Trophoblast cell (in vitro differentiated cells and primary cell): ENCODE results near the gene BCHE. TPM values are rescaled to one million over a fixed set of nuclear protein-coding genes. Genes with fewer than 3 reads are reported as not detected.

Experiments used
- DNase-seq, 2 donors: peaks; one replicate each; pipeline ENCODE4 v3.0.0-alpha.2; 2016
- H2AFZ ChIP-seq: 2 replicates; pipeline ENCODE4 v1.6.1; 2013; ENCODE audit warnings: low read length, moderate library complexity, mild to moderate bottlenecking; ENCODE audit not compliant: insufficient read depth, poor library complexity
- H2AK5ac ChIP-seq: 2 replicates; pipeline ENCODE4 v1.6.1; 2013; ENCODE audit warnings: mild to moderate bottlenecking, low read length
- H2BK120ac ChIP-seq: 2 replicates; pipeline ENCODE4 v1.6.1; 2013; ENCODE audit warnings: low read length, mild to moderate bottlenecking, moderate library complexity; ENCODE audit not compliant: insufficient read depth, poor library complexity
- H2BK12ac ChIP-seq: 2 replicates; pipeline ENCODE4 v1.6.1; 2013; ENCODE audit warnings: mild to moderate bottlenecking, low read length, moderate library complexity
- H2BK5ac ChIP-seq: 2 replicates; pipeline ENCODE4 v1.6.1; 2013; ENCODE audit warnings: low read length, low read depth, moderate library complexity, mild to moderate bottlenecking; ENCODE audit not compliant: poor library complexity
- H3K14ac ChIP-seq: 2 replicates; pipeline ENCODE4 v1.6.1; 2013; ENCODE audit warnings: mild to moderate bottlenecking, low read length
- H3K18ac ChIP-seq: 2 replicates; pipeline ENCODE4 v1.6.1; 2013; ENCODE audit warnings: mild to moderate bottlenecking, low read length
- H3K23ac ChIP-seq: 2 replicates; pipeline ENCODE4 v1.6.1; 2013; ENCODE audit warnings: low read length
- H3K27ac ChIP-seq: 2 replicates; pipeline ENCODE4 v1.5.1; 2013; ENCODE audit warnings: low read depth, mild to moderate bottlenecking, inconsistent platforms, low read length, moderate library complexity
- H3K27me3 ChIP-seq: 2 replicates; pipeline ENCODE4 v1.6.1; 2013; ENCODE audit warnings: inconsistent platforms, mild to moderate bottlenecking, low read length, moderate library complexity; ENCODE audit not compliant: insufficient read depth
- H3K36me3 ChIP-seq, 2 experiments: 1 replicate in 1 of 2; 2 replicates in 1 of 2; pipeline ENCODE4 v1.6.1; 2013; ENCODE audit warnings: low read length in 2 of 2, mild to moderate bottlenecking in 2 of 2, moderate library complexity in 1 of 2; ENCODE audit not compliant: insufficient read depth in 2 of 2, control insufficient read depth in 1 of 2
- H3K4ac ChIP-seq: 2 replicates; pipeline ENCODE4 v1.6.1; 2013; ENCODE audit warnings: low read depth, mild to moderate bottlenecking, low read length, moderate library complexity
- H3K4me1 ChIP-seq, 2 experiments: 1 replicate in 1 of 2; 2 replicates in 1 of 2; pipeline ENCODE4 v1.6.1; 2013; ENCODE audit warnings: low read length in 2 of 2, mild to moderate bottlenecking in 2 of 2, moderate library complexity in 1 of 2; ENCODE audit not compliant: insufficient read depth in 2 of 2, control insufficient read depth in 1 of 2
- H3K4me2 ChIP-seq: 2 replicates; pipeline ENCODE4 v1.6.1; 2013; ENCODE audit warnings: inconsistent platforms, mild to moderate bottlenecking, low read length, moderate library complexity
- H3K4me3 ChIP-seq: 2 replicates; pipeline ENCODE4 v1.5.1; 2013; ENCODE audit warnings: mild to moderate bottlenecking, low read depth, low read length, inconsistent platforms
- H3K79me1 ChIP-seq: one replicate; pipeline ENCODE4 v1.6.1; 2013; ENCODE audit warnings: low read length
- H3K79me2 ChIP-seq: 2 replicates; pipeline ENCODE4 v1.6.1; 2013; ENCODE audit warnings: low read length, mild to moderate bottlenecking; ENCODE audit not compliant: control insufficient read depth, insufficient read depth, poor library complexity
- H3K9ac ChIP-seq: 2 replicates; pipeline ENCODE4 v1.6.1; 2013; ENCODE audit warnings: mild to moderate bottlenecking, low read length
- H3K9me3 ChIP-seq: 2 replicates; pipeline ENCODE4 v1.6.1; 2013; ENCODE audit warnings: low read depth, mild to moderate bottlenecking, control low read depth, inconsistent platforms, low read length; ENCODE audit not compliant: insufficient read depth
- H4K12ac ChIP-seq: 2 replicates; pipeline ENCODE4 v1.6.1; 2013; ENCODE audit warnings: low read depth, mild to moderate bottlenecking, low read length, moderate library complexity
- H4K8ac ChIP-seq: 2 replicates; pipeline ENCODE4 v1.6.1; 2013; ENCODE audit warnings: low read depth, mild to moderate bottlenecking, low read length, moderate library complexity
- H4K91ac ChIP-seq: one replicate; pipeline ENCODE4 v1.6.1; 2013; ENCODE audit warnings: low read depth, mild to moderate bottlenecking, low read length, moderate library complexity
- WGBS: extraction: QIAGEN DNeasy Blood & Tissue Kit; methylation state at CpG from one replicate; pipeline ENCODE4 v1.1.7; 2013; ENCODE audit warnings: missing lambda C conversion rate; ENCODE audit not compliant: insufficient read length, insufficient coverage; ENCODE audit errors: extremely low coverage; 5-methylcytosine and 5-hydroxymethylcytosine counted together
- polyA plus RNA-seq: library from polyadenylated mRNA; stranded (reverse); fragments of 200-250 nt; gene quantifications from 2 replicates; pipeline ENCODE4 v1.2.3, GENCODE V29; 2013

BCHE gene
- polyA plus RNA-seq, result 0.03 and 0.07 TPM in 2 replicates

DNA sequence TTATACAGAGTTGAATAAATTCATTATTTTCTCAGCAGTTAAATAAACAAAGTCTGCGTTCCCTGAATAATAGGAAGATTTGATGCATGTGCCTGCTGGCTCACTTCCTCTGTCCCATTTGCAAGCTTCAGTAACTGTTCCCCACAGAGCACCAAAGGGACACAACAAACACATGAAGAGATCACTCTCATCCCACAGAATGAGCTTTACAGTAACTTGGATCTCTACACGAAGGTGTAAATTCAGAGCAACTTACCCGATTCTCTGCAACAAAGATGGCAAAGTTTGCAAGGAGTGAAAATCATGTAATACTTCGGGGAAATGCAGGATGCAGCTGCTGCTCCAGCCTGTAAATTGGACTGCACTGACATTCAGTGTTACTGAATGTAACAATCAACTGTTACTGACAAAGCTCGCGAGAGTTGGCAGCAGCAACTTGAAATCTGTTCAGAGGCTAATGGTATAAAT, at the start of gene BCHE:
Gene BCHE, minus strand, starts transcription at position 366 of the 468 bp plus-strand sequence. CDS start 6,390 bp downstream, outside the sequence.
- no peak within 1 kb of the TSS for H3K23ac ChIP-seq
- H3K9me3 ChIP-seq, result no peaks in the 10 kb centered on the region
- H3K4me1 ChIP-seq, result no peaks in the 10 kb centered on the region
- H3K18ac ChIP-seq, result no peak within 1 kb of the TSS
- no peaks in the 10 kb centered on the region for H3K36me3 ChIP-seq
- no peaks in the 10 kb centered on the region for H3K79me2 ChIP-seq
- no peak within 1 kb of the TSS for H3K9ac ChIP-seq
- no peaks in the 10 kb centered on the region for H3K79me1 ChIP-seq
- H2BK12ac ChIP-seq, result no peak within 1 kb of the TSS
- DNase-seq, result no peak
- no peak within 1 kb of the TSS for H2BK5ac ChIP-seq
- H3K27me3 ChIP-seq, result no peaks in the 10 kb centered on the region
- no CpG with 5 or more reads among the region's 6 CpGs for WGBS
- H2AFZ ChIP-seq, result peak within 1 kb of the TSS; percentile 10
- H3K4me3 ChIP-seq, result no peak within 1 kb of the TSS
- no peak within 1 kb of the TSS for H3K4me2 ChIP-seq
- no peak within 1 kb of the TSS for H3K27ac ChIP-seq
- no peak within 1 kb of the TSS for H4K8ac ChIP-seq
- no peak within 1 kb of the TSS for H4K12ac ChIP-seq
- no peak within 1 kb of the TSS for H4K91ac ChIP-seq
- no peak within 1 kb of the TSS for H2BK120ac ChIP-seq
- no peak within 1 kb of the TSS for H3K4ac ChIP-seq
- no peak within 1 kb of the TSS for H3K14ac ChIP-seq
- no peak within 1 kb of the TSS for H2AK5ac ChIP-seq

DNA sequence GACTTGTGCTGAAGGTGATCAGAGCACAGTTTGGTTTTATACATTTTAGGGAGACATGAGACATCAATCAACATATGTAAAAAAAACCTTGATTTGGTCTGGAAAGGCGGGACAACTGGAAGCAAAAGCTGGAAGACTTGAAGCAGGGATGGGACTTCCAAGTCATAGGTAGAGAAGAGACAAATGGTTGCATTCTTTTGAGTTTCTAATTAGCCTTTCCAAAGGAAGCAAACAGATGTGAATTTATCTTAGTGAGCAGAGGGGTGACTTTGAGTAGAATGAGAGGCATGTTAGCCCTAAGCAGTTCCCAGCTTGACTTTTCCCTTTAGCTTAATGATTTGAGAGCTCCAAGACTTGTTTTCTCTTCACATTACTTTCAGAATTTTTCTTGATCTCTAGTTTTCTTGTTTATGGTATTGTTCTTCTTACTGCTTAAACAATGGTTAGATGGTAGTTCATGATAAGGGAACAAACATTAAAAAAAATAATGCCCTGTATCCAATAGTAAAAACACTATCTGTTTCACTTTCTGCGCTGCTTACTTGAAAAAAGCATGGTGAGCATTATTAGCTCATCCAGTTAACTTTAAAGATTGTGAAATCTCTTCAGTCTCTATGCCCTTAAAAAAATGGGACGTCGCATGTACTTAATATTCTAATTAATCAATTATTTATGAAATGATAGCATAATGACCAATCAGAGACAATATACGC, 48.5 kb upstream of the BCHE start:
- H3K36me3 ChIP-seq, result no peaks in the 10 kb centered on the region
- H3K9me3 ChIP-seq, result no peaks in the 10 kb centered on the region
- H2BK5ac ChIP-seq, result no peak overlapping the region
- no peaks in the 10 kb centered on the region for H3K4me1 ChIP-seq
- H2BK12ac ChIP-seq, result no peak overlapping the region
- H2AK5ac ChIP-seq, result no peak overlapping the region
- H3K4ac ChIP-seq, result no peak overlapping the region
- H3K79me1 ChIP-seq, result no peaks in the 10 kb centered on the region
- H3K27ac ChIP-seq, result no peak overlapping the region
- no peak overlapping the region for H3K4me2 ChIP-seq
- H2BK120ac ChIP-seq, result no peak overlapping the region
- H3K4me3 ChIP-seq, result no peak overlapping the region
- H4K8ac ChIP-seq, result no peak overlapping the region
- no peaks in the 10 kb centered on the region for H3K27me3 ChIP-seq
- H3K14ac ChIP-seq, result no peak overlapping the region
- H3K23ac ChIP-seq, result no peak overlapping the region
- no peak overlapping the region for H4K12ac ChIP-seq
- H3K18ac ChIP-seq, result no peak overlapping the region
- H2AFZ ChIP-seq, result no peak overlapping the region
- no peak overlapping the region for H3K9ac ChIP-seq
- no peak for DNase-seq
- WGBS, result no CpG with 5 or more reads among the region's 5 CpGs
- H3K79me2 ChIP-seq, result no peaks in the 10 kb centered on the region
- H4K91ac ChIP-seq, result no peak overlapping the region

DNA sequence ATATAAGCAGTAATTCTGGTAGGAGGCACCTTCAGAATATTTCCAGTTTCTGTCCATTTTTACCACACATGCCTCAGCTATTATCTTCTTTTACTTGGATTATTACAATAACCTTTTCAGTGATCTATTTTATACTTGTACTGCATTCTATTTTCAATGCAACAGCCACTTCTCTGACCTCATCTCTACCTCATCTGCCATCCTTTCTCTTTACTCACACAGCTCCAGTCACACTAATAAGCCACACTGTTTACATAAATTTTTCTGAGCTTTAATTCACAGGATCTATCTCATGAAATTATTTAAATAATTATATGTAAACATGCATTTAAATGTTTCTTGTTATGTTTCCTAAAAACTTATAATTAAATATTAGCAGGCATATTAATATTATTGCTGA, 47.3 kb upstream of the BCHE start:
- Histone ChIP-seq H3K4me3 (no peak overlapping the region), H3K27me3 (no peaks in the 10 kb centered on the region), H2BK120ac (no peak overlapping the region), H3K27ac (no peak overlapping the region), H2BK5ac (no peak overlapping the region), H3K9ac (no peak overlapping the region), H4K91ac (no peak overlapping the region), H3K23ac (no peak overlapping the region), H3K18ac (no peak overlapping the region), H3K14ac (no peak overlapping the region), H4K12ac (no peak overlapping the region), H3K79me2 (no peaks in the 10 kb centered on the region), H3K36me3 (no peaks in the 10 kb centered on the region), H3K4me2 (no peak overlapping the region), H2AK5ac (no peak overlapping the region), H4K8ac (no peak overlapping the region), H2BK12ac (no peak overlapping the region), H3K4ac (no peak overlapping the region), H3K9me3 (no peaks in the 10 kb centered on the region), H3K4me1 (no peaks in the 10 kb centered on the region), H3K79me1 (no peaks in the 10 kb centered on the region), H2AFZ (no peak overlapping the region)
- DNase-seq, result no peak

DNA sequence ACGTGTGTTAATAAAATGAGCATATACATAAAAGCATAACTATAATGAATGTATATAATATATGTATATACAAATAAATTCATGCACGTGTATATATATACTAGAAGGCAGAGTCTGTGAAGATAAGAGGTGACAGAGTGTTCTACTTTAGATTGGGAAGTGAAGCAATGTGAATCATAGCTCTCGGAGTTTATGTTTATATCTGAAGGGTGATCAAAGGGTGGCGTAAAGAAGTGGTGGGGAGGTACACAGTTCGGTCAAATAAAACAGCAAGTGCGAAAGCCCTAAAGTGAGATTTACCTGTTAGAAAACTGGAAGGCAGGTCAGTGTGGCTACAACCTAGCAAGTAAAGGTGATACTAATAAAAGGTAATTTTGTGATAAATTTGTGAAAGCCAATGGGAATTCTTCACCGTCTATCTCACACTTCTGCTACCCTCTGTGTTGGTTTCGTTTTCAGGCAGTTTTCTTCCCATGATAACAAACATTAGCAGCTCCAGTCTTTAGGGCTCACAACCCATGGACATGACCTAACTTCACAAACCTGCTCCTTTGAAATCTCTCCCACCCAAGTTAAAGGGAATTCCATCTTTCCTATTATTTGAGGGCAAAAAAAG, 46.7 kb upstream of the BCHE start:
- Histone ChIP-seq H3K27ac (no peak overlapping the region), H3K4me2 (no peak overlapping the region), H4K8ac (no peak overlapping the region), H2BK12ac (no peak overlapping the region), H3K9ac (no peak overlapping the region), H4K12ac (no peak overlapping the region), H3K14ac (no peak overlapping the region), H2AK5ac (no peak overlapping the region), H2BK120ac (no peak overlapping the region), H3K4me3 (no peak overlapping the region), H3K4ac (no peak overlapping the region), H3K9me3 (no peaks in the 10 kb centered on the region), H3K79me2 (no peaks in the 10 kb centered on the region), H2AFZ (no peak overlapping the region), H2BK5ac (no peak overlapping the region), H3K23ac (no peak overlapping the region), H3K18ac (no peak overlapping the region), H3K79me1 (no peaks in the 10 kb centered on the region), H3K4me1 (no peaks in the 10 kb centered on the region), H3K36me3 (no peaks in the 10 kb centered on the region), H3K27me3 (no peaks in the 10 kb centered on the region), H4K91ac (no peak overlapping the region)
- no peak for DNase-seq
- WGBS, result no CpG with 5 or more reads among the region's 8 CpGs
